Natural killer cell treated with Interleukin-12 subunit alpha and Interleukin-12 subunit beta and Interleukin-15 and Interleukin-18, amount 100 ng/mL, for 72 hours (primary cell): Measurements from ENCODE around the gene MED6. TPM values are rescaled to one million over a fixed set of nuclear protein-coding genes. Genes with fewer than 3 reads are reported as not detected.

ENCODE experiments used
- ATAC-seq, 2 donors: fragments of 150-1000 bp; cut with Tn5 transposase in 1 of 2; sonication (Bioruptor Pico), chemical (Tn5 transposase) in 1 of 2; 2 replicates each; pipeline ENCODE4 v1.10.0; 2021
- DNase-seq: peaks from one replicate; pipeline ENCODE4 v3.0.0; 2022; ENCODE audit warnings: low spot score
- H3K27ac Mint-ChIP-seq, 2 donors: 1 replicate in 1 of 2; 2 replicates in 1 of 2; pipeline ENCODE4 v1.8.0; 2022; ENCODE audit warnings: mixed read lengths in 2 of 2, mild to moderate bottlenecking in 1 of 2, moderate library complexity in 1 of 2
- H3K27me3 Mint-ChIP-seq, 2 donors: 1 replicate in 1 of 2; 2 replicates in 1 of 2; pipeline ENCODE4 v1.8.0; 2022; ENCODE audit warnings: mixed read lengths in 2 of 2
- H3K36me3 Mint-ChIP-seq: one replicate; pipeline ENCODE4 v1.8.0; 2022; ENCODE audit warnings: mixed read lengths
- H3K4me1 Mint-ChIP-seq, 2 donors: 1 replicate in 1 of 2; 2 replicates in 1 of 2; pipeline ENCODE4 v1.8.0; 2022; ENCODE audit warnings: low read depth in 2 of 2, mixed read lengths in 2 of 2, mild to moderate bottlenecking in 1 of 2
- H3K4me3 Mint-ChIP-seq: one replicate; pipeline ENCODE4 v1.8.0; 2022; ENCODE audit warnings: mixed read lengths
- H3K9me3 Mint-ChIP-seq: 2 replicates; pipeline ENCODE4 v1.8.0; 2022; ENCODE audit warnings: mixed read lengths
- total RNA-seq, 2 donors: library from RNA; stranded (reverse); gene quantifications; one replicate each; pipeline ENCODE4 v1.2.3, GENCODE V29; 2022

Gene MED6
- total RNA-seq, 2 donors from 2014 or later: 60.0 to 66.8 TPM

GRCh38 chr14:70624972-70625371 is 24.5 kb upstream of the MED6 start:
- Mint-ChIP-seq H3K4me1 (no peaks in the 10 kb centered on the region), H3K27me3 (peaks cover 34 to 39% of the 10 kb centered on the region in 2 donors), H3K36me3 (peaks cover 21% of the 10 kb centered on the region), H3K27ac (no peak overlapping the region), H3K4me3 (no peak overlapping the region), H3K9me3 (peaks cover 9% of the 10 kb centered on the region)
- DNase-seq (no peak), ATAC-seq (no peak)

DNA sequence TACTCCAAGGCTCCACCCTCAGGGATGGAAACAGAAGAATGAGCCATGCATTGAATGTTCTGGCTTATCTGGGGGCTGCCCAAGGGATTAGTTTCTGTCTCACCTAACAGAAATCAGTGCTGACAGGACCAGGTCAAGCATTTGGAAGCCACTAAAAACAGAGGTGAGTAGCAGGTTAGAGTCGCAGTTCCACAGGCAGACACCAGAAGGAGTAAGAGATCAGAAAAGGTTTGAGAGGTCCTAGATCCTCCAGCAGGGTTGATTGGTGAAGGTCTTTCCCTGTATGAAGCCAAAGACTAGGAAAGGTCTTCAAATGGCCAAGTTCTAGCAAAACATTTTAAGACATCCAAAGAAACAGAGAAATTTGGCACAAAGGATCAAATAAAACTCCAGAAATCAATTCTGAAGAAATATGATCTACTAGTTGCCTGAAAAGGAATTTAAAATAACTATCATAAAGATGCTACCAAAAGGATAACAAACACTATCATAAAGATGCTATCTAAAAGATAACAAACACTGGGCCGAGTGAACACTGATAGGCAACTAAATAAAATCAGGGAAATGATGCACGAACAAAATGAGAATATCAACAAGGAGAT is 21.8 kb upstream of the MED6 start:
- Mint-ChIP-seq H3K27ac (no peak overlapping the region), H3K4me1 (no peaks in the 10 kb centered on the region), H3K4me3 (no peak overlapping the region), H3K9me3 (peaks cover 8% of the 10 kb centered on the region), H3K27me3 (peaks cover 39 to 46% of the 10 kb centered on the region in 2 donors), H3K36me3 (peaks cover 20% of the 10 kb centered on the region)
- ATAC-seq: no peak
- no peak for DNase-seq

DNA sequence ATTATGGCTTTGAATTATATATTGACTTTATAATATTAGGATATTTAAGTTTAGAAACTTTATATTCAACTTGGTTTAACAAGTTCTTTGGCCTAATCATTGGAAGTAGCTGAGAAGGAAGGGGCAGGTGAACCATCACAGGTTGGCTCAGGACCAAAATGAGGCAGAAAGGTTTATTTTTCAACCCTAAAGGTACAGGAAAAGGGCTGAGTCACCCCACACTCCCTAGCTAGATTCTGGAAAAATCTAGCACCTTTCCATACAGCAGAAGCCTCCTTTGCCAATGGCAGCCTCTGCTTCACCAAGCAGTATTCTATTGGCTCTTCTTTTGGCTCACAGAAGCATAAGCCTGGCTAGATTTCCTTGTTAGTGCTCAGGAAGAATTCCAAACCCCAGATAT is 19.3 kb upstream of the MED6 start:
- H3K27me3 Mint-ChIP-seq: peaks cover 35 to 50% of the 10 kb centered on the region in 2 donors
- H3K4me3 Mint-ChIP-seq: no peak overlapping the region
- H3K4me1 Mint-ChIP-seq: no peaks in the 10 kb centered on the region
- peaks cover 5% of the 10 kb centered on the region for H3K36me3 Mint-ChIP-seq
- H3K27ac Mint-ChIP-seq: no peak overlapping the region
- ATAC-seq: no peak
- H3K9me3 Mint-ChIP-seq: no peaks in the 10 kb centered on the region
- DNase-seq: no peak

DNA sequence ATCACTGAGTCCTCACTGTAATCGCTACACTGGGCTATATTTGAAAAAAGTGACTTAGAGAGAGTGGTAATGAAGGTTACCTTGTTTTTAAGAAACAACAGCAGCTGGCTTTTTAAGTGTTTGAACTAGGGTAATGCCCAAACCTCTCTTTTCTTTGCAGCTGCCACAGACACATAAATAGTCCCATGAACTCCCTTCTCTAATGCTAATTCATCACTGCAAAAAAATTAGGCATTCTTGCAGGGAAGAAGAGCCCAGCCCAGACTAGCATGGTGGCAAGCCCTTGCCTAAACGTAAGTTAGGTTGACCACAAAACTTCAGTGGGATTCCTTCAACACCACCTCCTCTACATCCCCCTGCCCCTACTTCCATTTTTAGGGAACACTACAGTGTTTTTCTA is 17.9 kb upstream of the MED6 start:
- H3K27me3 Mint-ChIP-seq: peaks cover 28 to 44% of the 10 kb centered on the region in 2 donors
- no peaks in the 10 kb centered on the region for H3K4me1 Mint-ChIP-seq
- no peaks in the 10 kb centered on the region for H3K9me3 Mint-ChIP-seq
- ATAC-seq: no peak
- DNase-seq: no peak
- peaks cover 5% of the 10 kb centered on the region for H3K36me3 Mint-ChIP-seq
- H3K27ac Mint-ChIP-seq: no peak overlapping the region
- no peak overlapping the region for H3K4me3 Mint-ChIP-seq

DNA sequence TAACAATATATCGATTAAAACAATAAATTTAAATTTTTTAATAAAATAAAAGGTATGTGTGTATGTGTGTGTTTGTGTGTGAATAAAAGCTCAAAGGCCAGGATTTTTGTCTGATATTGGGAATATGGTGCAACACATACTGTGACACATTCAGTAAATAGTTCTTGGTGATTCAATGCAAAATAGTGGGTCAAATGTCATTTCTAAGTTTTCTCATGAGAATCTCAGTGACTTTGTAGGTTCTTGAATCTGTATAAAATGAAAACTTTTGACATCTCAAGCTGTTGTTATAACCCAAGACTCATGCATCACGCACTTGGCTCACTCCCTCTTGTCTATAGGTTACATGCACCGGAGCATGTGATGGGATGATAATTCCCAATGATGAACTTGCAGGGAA is 16.2 kb upstream of the MED6 start:
- H3K27ac Mint-ChIP-seq: no peak overlapping the region
- ATAC-seq: no peak
- H3K4me1 Mint-ChIP-seq: no peaks in the 10 kb centered on the region
- no peak for DNase-seq
- H3K4me3 Mint-ChIP-seq: no peak overlapping the region
- peaks cover 17 to 28% of the 10 kb centered on the region in 2 donors for H3K27me3 Mint-ChIP-seq
- H3K36me3 Mint-ChIP-seq: no peaks in the 10 kb centered on the region
- no peaks in the 10 kb centered on the region for H3K9me3 Mint-ChIP-seq

DNA sequence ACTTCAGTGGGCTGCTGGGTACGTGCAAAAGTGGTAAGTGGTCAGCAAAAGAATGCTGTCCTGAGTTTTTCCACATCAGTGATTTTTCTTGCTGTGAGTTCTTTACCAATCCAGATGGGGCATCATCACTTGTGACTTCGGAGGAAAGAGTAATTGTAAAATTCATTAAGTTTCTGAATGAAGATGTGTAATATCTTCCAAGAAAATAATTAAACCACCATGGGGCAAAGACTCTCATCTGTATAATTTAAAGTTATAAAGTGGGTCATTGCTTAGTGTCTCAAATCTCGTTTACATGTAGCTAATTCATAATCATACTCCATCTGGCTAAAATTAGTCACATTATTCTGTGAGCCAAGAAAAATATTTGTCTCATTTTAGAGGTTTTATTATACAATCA is 10.8 kb upstream of the MED6 start:
- Mint-ChIP-seq H3K36me3 (no peaks in the 10 kb centered on the region), H3K27me3 (peaks cover 24 to 42% of the 10 kb centered on the region in 2 donors), H3K4me1 (no peaks in the 10 kb centered on the region), H3K27ac (no peak overlapping the region), H3K9me3 (no peaks in the 10 kb centered on the region), H3K4me3 (no peak overlapping the region)
- no peak for ATAC-seq
- no peak for DNase-seq

GRCh38 chr14:70602254-70602653 is 1.8 kb upstream of the MED6 start:
- no peak for DNase-seq
- no peaks in the 10 kb centered on the region for H3K9me3 Mint-ChIP-seq
- peaks cover 5% of the 10 kb centered on the region for H3K36me3 Mint-ChIP-seq
- H3K4me3 Mint-ChIP-seq: no peak overlapping the region
- no peak overlapping the region for H3K27ac Mint-ChIP-seq
- peaks cover 12 to 14% of the 10 kb centered on the region in 2 donors for H3K27me3 Mint-ChIP-seq
- ATAC-seq: no peak
- H3K4me1 Mint-ChIP-seq: peaks cover 25 to 29% of the 10 kb centered on the region in 2 donors

DNA sequence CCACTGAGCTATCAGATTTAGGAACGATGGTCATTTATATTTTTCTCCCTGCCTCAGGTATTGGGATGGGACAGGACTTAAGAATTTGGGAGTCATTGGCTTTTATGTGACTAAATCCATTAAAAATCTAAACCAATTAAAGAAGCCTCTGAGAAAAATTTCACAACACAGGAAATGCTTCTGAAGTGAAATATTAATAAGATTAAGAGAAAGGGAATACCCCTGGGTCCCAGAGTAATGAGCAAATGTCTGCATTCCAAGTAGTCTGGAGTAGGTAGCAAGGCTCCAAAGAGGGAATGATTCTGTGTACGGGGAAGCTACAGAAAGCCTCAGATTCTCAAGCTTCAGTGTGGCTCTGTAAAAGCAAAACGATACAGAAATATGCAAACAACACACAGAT is 707 bp upstream of the MED6 start:
- DNase-seq (no peak), ATAC-seq (no peak)
- Mint-ChIP-seq H3K9me3 (no peaks in the 10 kb centered on the region), H3K4me1 (peaks cover 25 to 29% of the 10 kb centered on the region in 2 donors), H3K27ac (peak overlapping the region; percentile 95 to 100), H3K36me3 (peaks cover 5% of the 10 kb centered on the region), H3K4me3 (peak overlapping the region; percentile 99), H3K27me3 (peaks cover 4% of the 10 kb centered on the region in 2 donors)

DNA sequence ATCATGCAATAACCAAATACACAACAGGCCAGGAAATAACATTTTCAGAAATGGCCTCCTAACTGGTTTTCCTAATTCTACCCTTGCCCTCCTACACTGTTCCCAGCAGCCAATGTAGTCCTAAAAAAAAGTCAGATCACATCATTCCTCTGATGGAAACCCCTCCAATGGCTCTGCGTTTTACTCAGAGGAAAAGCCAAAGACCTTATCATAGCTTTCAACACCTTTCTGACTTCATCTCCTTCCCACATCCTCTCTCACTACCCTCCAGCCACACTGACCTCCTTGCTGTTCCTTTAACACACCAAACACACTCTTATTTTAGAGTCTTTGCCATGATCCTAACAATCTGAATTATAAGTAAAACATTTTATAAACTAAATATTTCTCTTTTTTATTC is 1.1 kb downstream of the MED6 start:
- peak overlapping the region; percentile 95 to 100 for H3K27ac Mint-ChIP-seq
- H3K4me3 Mint-ChIP-seq: peak overlapping the region; percentile 99
- H3K27me3 Mint-ChIP-seq: peaks cover 0 to 2% of the 10 kb centered on the region in 2 donors
- ATAC-seq (peak in 1 of 2 donors; percentile 57), DNase-seq (no peak)
- H3K36me3 Mint-ChIP-seq: peaks cover 6% of the 10 kb centered on the region
- peaks cover 29 to 30% of the 10 kb centered on the region in 2 donors for H3K4me1 Mint-ChIP-seq
- no peaks in the 10 kb centered on the region for H3K9me3 Mint-ChIP-seq

- Mint-ChIP-seq H3K27ac (no peak overlapping the region), H3K4me1 (peaks cover 29 to 30% of the 10 kb centered on the region in 2 donors), H3K36me3 (peaks cover 12% of the 10 kb centered on the region), H3K9me3 (no peaks in the 10 kb centered on the region), H3K27me3 (peaks cover 0 to 2% of the 10 kb centered on the region in 2 donors), H3K4me3 (peak overlapping the region; percentile 43)
- no peak for ATAC-seq
- no peak for DNase-seq
Observed at GRCh38 chr14:70597731-70598130, 2.7 kb downstream of the MED6 start.

DNA sequence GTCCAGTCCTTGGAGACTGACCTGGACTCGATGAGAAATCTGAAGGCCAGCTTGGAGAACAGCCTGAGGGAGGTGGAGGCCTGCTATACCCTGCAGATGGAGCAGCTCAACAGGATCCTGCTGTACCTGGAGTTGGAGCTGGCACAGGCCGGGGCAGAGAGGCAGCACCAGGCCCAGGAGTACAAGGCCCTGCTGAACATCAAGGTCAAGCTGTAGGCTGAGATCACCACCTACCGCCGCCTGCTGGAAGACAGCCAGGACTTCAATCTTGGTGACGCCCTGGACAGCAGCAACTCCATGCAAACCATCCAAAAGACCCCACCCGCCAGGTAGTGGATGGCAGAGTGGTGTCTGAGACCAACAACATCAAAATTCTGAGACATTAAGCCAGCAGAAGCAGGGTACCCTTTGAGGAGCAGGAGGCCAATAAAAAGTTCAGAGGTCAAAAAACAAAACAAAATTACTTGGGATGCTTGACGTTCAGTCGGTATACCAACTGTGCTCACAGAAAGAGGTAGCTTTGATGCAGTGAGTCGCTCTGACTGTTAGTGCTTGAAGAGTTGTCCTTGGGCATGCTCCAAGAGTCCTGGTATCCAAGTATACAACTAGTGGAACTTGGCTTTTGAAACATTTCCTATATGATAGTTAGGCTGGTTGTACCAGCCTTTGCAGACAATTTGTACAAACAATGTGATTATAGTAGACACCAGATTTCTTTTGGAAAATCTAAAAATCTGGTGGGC is 4.8 kb downstream of the MED6 start:
- H3K27me3 Mint-ChIP-seq: no peaks in the 10 kb centered on the region
- ATAC-seq (no peak), DNase-seq (no peak)
- peaks cover 19% of the 10 kb centered on the region for H3K36me3 Mint-ChIP-seq
- no peak overlapping the region for H3K27ac Mint-ChIP-seq
- H3K4me1 Mint-ChIP-seq: peaks cover 24 to 27% of the 10 kb centered on the region in 2 donors
- H3K9me3 Mint-ChIP-seq: no peaks in the 10 kb centered on the region
- H3K4me3 Mint-ChIP-seq: no peak overlapping the region

GRCh38 chr14:70594461-70594860 is 6.0 kb downstream of the MED6 start:
- DNase-seq (no peak), ATAC-seq (no peak)
- no peak overlapping the region for H3K4me3 Mint-ChIP-seq
- H3K4me1 Mint-ChIP-seq: peaks cover 13 to 16% of the 10 kb centered on the region in 2 donors
- no peak overlapping the region for H3K27ac Mint-ChIP-seq
- no peaks in the 10 kb centered on the region for H3K9me3 Mint-ChIP-seq
- no peaks in the 10 kb centered on the region for H3K27me3 Mint-ChIP-seq
- peaks cover 20% of the 10 kb centered on the region for H3K36me3 Mint-ChIP-seq

DNA sequence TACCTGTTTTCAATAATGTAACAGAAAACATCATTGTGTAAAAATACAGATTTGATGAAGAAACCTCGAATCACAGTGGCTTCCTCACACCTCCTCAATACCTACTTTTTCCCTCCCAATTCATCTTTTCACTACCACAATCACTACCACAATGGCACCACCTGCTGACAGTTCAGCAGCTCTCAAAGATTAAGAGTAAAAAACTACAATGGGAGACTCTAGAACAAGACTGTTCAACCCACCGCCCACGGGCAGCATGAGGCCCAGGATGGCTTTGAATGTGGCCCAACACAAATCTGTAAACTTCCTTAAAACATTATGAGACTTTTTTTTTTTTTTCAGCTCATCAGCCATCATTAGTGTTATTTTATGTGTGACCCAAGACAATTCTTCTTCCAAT is 15.2 kb downstream of the MED6 start:
- no peak overlapping the region for H3K27ac Mint-ChIP-seq
- no peaks in the 10 kb centered on the region for H3K9me3 Mint-ChIP-seq

GRCh38 chr14:70576891-70577290 is 23.6 kb downstream of the MED6 start:
- Mint-ChIP-seq H3K27ac (peak overlapping the region; percentile 15 to 84), H3K4me3 (peak overlapping the region; percentile 25), H3K27me3 (no peaks in the 10 kb centered on the region), H3K9me3 (no peaks in the 10 kb centered on the region), H3K4me1 (peaks cover 9 to 13% of the 10 kb centered on the region in 2 donors), H3K36me3 (peaks cover 24% of the 10 kb centered on the region)
- no peak for ATAC-seq
- no peak for DNase-seq

More for the DNA sequence above, 15.2 kb downstream of the MED6 start:
- peaks cover 35% of the 10 kb centered on the region for H3K36me3 Mint-ChIP-seq
- no peaks in the 10 kb centered on the region for H3K27me3 Mint-ChIP-seq
- no peak overlapping the region for H3K4me3 Mint-ChIP-seq
- ATAC-seq (no peak), DNase-seq (no peak)
- H3K4me1 Mint-ChIP-seq: peaks cover 4% of the 10 kb centered on the region in 2 donors
